ENCODE data around the gene HOXD4.

DNA sequence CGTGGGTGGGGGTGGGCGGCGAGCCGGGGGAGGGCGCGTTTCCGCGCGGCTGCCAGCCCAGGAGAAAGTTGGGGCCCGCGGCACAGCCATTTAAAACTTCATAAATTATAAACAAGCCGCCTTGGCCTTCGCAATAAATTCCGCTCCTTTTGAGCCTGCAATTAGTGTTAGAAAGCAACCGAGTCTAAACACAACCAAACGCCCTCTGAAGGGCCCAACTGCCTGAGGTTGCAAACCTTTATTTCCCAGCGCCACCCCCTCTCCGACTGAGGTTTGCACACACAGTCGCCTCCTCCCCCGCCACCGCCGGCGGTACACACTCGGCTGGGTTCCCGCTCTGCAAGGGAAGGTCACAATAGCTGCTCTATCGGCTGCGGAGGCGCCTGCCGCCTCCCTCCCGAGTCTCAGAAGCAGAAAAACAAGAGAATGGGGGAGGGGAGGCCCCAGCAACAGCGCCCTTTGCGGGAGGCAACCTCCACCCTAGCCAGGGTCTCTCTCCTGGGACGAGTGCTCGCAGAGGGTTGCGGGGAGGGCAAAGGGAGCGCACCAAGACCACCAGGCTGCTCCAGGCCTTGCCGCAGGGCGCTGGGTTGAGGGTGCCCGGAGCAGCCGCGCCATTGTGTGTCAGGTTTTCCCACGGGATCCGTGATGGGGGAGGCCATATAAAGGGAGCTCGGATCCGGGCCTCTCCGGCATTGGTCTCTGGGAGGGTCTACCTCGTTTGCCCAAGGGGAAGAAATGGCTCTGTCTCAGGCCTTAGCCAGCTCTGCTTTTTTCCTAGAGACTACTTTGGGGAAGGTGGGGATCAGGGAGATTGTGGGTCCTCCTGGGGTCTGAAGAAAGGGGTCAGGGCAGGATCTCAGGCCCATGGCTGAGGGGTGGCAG, 23.7 kb downstream of the HOXD4 start:
- TF ChIP-seq, protein P1, sequence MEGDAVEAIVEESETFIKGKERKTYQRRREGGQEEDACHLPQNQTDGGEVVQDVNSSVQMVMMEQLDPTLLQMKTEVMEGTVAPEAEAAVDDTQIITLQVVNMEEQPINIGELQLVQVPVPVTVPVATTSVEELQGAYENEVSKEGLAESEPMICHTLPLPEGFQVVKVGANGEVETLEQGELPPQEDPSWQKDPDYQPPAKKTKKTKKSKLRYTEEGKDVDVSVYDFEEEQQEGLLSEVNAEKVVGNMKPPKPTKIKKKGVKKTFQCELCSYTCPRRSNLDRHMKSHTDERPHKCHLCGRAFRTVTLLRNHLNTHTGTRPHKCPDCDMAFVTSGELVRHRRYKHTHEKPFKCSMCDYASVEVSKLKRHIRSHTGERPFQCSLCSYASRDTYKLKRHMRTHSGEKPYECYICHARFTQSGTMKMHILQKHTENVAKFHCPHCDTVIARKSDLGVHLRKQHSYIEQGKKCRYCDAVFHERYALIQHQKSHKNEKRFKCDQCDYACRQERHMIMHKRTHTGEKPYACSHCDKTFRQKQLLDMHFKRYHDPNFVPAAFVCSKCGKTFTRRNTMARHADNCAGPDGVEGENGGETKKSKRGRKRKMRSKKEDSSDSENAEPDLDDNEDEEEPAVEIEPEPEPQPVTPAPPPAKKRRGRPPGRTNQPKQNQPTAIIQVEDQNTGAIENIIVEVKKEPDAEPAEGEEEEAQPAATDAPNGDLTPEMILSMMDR (IDR thresholded peaks at IDR 0.05): no peak
- TF ChIP-seq JUN (IDR thresholded peaks at IDR 0.05) (no peak), POLR2A (IDR thresholded peaks at IDR 0.05; ENCODE audit: low read length) (no peak)
